Uterus (tissue), 2 donors: ENCODE results near the gene RAPGEF5.

Source experiments
- POLR2A ChIP-seq, 2 donors: fragments of 450-650 bp; IDR thresholded peaks; one replicate each; pipeline ENCODE4 v1.6.1; 2016; ENCODE audit warnings: antibody characterized with exemption in 2 of 2, mild to moderate bottlenecking in 1 of 2, moderate library complexity in 1 of 2
- TF ChIP-seq, protein P1 (sequence below), 4 experiments: fragments of 200-600 bp in 2 of 4; fragments of 450-650 bp in 2 of 4; sonication (generic) in 2 of 4; IDR thresholded peaks; one replicate each; pipeline ENCODE4 v1.5.1; 2016 to 2019; ENCODE audit warnings: antibody characterized with exemption in 4 of 4, mild to moderate bottlenecking in 2 of 4, moderate library complexity in 1 of 4

DNA sequence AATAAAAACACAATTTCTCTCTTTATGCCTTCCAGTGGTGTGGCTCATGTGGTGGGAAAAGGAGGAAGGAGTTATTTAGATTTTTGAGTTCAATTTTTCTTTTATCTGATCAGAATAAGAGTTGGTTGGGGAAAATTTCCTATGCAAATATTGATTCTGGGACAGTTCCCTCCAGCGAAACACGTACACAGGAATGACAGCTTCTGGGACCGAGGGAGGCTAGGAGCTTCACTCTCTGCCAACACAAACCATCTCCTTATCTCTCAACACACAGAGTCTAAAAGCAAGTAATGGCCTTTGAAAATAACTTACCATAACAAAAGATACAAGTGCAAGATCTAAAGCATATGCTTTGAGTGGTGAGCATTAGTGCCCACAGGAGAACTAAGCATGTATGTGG lies 122.7 kb downstream of the RAPGEF5 start:
- TF ChIP-seq, protein P1, sequence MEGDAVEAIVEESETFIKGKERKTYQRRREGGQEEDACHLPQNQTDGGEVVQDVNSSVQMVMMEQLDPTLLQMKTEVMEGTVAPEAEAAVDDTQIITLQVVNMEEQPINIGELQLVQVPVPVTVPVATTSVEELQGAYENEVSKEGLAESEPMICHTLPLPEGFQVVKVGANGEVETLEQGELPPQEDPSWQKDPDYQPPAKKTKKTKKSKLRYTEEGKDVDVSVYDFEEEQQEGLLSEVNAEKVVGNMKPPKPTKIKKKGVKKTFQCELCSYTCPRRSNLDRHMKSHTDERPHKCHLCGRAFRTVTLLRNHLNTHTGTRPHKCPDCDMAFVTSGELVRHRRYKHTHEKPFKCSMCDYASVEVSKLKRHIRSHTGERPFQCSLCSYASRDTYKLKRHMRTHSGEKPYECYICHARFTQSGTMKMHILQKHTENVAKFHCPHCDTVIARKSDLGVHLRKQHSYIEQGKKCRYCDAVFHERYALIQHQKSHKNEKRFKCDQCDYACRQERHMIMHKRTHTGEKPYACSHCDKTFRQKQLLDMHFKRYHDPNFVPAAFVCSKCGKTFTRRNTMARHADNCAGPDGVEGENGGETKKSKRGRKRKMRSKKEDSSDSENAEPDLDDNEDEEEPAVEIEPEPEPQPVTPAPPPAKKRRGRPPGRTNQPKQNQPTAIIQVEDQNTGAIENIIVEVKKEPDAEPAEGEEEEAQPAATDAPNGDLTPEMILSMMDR (IDR thresholded peaks at IDR 0.05) = no peak
- TF ChIP-seq POLR2A (IDR thresholded peaks at IDR 0.05) = no peak
